ENCODE measurements around the gene LAMC3. TPM values are rescaled to one million over a fixed set of nuclear protein-coding genes. Genes with fewer than 3 reads are reported as not detected.
A peak's percentile ranks its signal among the peaks of the same experiment; 100 is the strongest.

The LAMC3 gene
- polyA plus RNA-seq, 1 of the 3 experiments (the other 2 are of a cell fraction), result 0.07 TPM

GRCh38 chr9:131046093-131046380 lies 37.1 kb downstream of the LAMC3 start (continued):
- TF ChIP-seq, protein P1, sequence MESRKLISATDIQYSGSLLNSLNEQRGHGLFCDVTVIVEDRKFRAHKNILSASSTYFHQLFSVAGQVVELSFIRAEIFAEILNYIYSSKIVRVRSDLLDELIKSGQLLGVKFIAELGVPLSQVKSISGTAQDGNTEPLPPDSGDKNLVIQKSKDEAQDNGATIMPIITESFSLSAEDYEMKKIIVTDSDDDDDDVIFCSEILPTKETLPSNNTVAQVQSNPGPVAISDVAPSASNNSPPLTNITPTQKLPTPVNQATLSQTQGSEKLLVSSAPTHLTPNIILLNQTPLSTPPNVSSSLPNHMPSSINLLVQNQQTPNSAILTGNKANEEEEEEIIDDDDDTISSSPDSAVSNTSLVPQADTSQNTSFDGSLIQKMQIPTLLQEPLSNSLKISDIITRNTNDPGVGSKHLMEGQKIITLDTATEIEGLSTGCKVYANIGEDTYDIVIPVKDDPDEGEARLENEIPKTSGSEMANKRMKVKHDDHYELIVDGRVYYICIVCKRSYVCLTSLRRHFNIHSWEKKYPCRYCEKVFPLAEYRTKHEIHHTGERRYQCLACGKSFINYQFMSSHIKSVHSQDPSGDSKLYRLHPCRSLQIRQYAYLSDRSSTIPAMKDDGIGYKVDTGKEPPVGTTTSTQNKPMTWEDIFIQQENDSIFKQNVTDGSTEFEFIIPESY (IDR thresholded peaks at IDR 0.05; ENCODE audit: borderline replicate concordance, low read depth), result no peak
- TF ChIP-seq TCF12 (IDR thresholded peaks at IDR 0.05) (no peak), RCOR1 (IDR thresholded peaks at IDR 0.05; ENCODE audit: low read length) (no peak)
- TF ChIP-seq, protein P2, sequence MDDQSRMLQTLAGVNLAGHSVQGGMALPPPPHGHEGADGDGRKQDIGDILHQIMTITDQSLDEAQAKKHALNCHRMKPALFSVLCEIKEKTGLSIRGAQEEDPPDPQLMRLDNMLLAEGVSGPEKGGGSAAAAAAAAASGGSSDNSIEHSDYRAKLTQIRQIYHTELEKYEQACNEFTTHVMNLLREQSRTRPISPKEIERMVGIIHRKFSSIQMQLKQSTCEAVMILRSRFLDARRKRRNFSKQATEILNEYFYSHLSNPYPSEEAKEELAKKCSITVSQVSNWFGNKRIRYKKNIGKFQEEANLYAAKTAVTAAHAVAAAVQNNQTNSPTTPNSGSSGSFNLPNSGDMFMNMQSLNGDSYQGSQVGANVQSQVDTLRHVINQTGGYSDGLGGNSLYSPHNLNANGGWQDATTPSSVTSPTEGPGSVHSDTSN (IDR thresholded peaks at IDR 0.05), result no peak

DNA sequence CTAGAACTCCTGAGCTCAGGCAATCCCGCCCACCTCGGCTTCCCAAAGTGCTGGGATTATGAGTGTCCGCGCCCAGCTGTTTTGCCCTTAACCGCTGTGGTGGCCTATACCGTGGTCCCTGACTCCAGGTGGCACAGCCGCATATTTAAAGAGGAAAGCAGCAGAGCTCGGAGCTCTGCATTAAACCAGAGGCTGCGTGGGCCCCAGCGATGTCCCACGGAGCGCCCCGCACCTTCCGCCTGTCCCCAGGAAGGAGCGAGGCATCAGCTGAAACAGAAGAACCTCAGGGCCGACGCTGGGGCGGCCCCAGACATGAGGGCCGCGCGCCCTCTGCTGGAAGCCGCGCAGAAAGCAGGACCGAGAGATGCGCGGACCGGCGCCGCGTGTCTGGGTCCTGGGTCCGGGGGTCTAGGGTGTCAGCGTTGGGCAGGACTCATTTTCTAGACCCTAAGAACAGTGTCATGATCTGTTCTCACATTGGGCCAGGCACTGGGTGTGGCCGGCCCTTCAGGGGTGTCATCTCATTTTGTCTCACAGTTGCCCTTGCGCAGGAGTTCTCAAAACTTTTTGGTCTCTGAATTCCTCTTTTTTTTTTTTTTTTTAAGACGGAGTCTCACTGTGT lies 37.7 kb downstream of the LAMC3 start:
- H3K36me3 ChIP-seq (replicated peaks in 1 of 2; ENCODE audit: control insufficient read depth in 1 of 2, insufficient read depth in 2 of 2, low read length in 1 of 2), result no peaks in the 10 kb centered on the region
- H3K4me1 ChIP-seq (ENCODE audit: control insufficient read depth in 1 of 2, insufficient read depth in 2 of 2, low read depth in 1 of 2, low read length in 1 of 2), result no peaks in the 10 kb centered on the region; a peak in 1 of 4 replicates
- H3K9me3 ChIP-seq, result no peaks in the 10 kb centered on the region
- H3K4me2 ChIP-seq, result peak overlapping the region; percentile 68
- WGBS (ENCODE audit: low lambda C conversion rate), result 24% methylated on average over 21 of the region's 35 CpGs
- 0 out of 2 replicates have a peak overlapping the region, but pooled peaks have one; percentile 65 for H2AFZ ChIP-seq (ENCODE audit: low read depth)
- H3K27ac ChIP-seq (ENCODE audit: low read depth in 2 of 2, low read length in 1 of 2), result no peak overlapping the region
- H3K9me2 ChIP-seq, result no peaks in the 10 kb centered on the region
- peak; percentile 89 for DNase-seq
- H3F3A ChIP-seq (replicated peaks; ENCODE audit: insufficient read depth), result no peaks in the 10 kb centered on the region
- H3K27me3 ChIP-seq (ENCODE audit: insufficient read depth), result no peaks in the 10 kb centered on the region
- H3K79me2 ChIP-seq (ENCODE audit: insufficient read depth), result no peaks in the 10 kb centered on the region
- POLR2A ChIA-PET, result interaction anchor here (0.8 to 1.2 kb wide), 4 partner anchors 9 to 177 kb away, joined by 3 to 4 read pairs (median 4); no protein-coding TSS in a partner anchor
- CTCF ChIA-PET, result interaction anchor here (0.5 to 5.8 kb wide), 84 partner anchors 10 to 599 kb away, joined by 3 to 116 read pairs (median 4); partner anchors contain the start of genes EXOSC2, LAMC3 and NUP214
- H3K9ac ChIP-seq, result no peak overlapping the region
- no peaks in the 10 kb centered on the region for H4K20me1 ChIP-seq (ENCODE audit: insufficient read depth)
- peak overlapping the region in 1 of 2 experiments; percentile 55; a peak in 1 of 4 replicates for H3K4me3 ChIP-seq (ENCODE audit: low read depth in 2 of 2, low read length in 1 of 2)
- TF ChIP-seq CTCF (IDR thresholded peaks at IDR 0.05) (peak; percentile 89), REST (IDR thresholded peaks at IDR 0.05; ENCODE audit: low read depth, low read length) (no peak), RAD21 (IDR thresholded peaks at IDR 0.05; ENCODE audit: low read length) (peak; percentile 85), SMC3 (IDR thresholded peaks at IDR 0.05; ENCODE audit: low read depth, low read length) (peak; percentile 74)
- TF ChIP-seq, protein P1 (IDR thresholded peaks at IDR 0.05; ENCODE audit: borderline replicate concordance, low read depth), result no peak

Data from SK-N-SH (cell line).